Peyer's patch (tissue), 4 donors: ENCODE results near the gene MRPS30. TPM values are rescaled to one million over a fixed set of nuclear protein-coding genes. Genes with fewer than 3 reads are reported as not detected.

Experiments
- DNase-seq, 3 donors: peaks; one replicate each; pipeline ENCODE4 v3.0.0-alpha.2; 2017 to 2019
- H3K27ac ChIP-seq, 4 donors: fragments of 200-600 bp; sonication (generic); one replicate each; pipeline ENCODE4 v1.5.1; 2016 to 2019
- H3K27me3 ChIP-seq, 2 donors: fragments of 200-600 bp; sonication (generic); one replicate each; pipeline ENCODE4 v1.5.1; 2019
- H3K36me3 ChIP-seq, 3 donors: fragments of 200-600 bp; sonication (generic); one replicate each; pipeline ENCODE4 v1.5.1; 2016 to 2019
- H3K4me1 ChIP-seq, 4 donors: fragments of 200-600 bp; sonication (generic); one replicate each; pipeline ENCODE4 v1.5.1; 2016 to 2019
- H3K4me3 ChIP-seq, 4 donors: fragments of 200-600 bp; sonication (generic); 1 replicate in 3 of 4; 2 replicates in 1 of 4; pipeline ENCODE4 v1.5.1; 2016 to 2019; ENCODE audit warnings: mild to moderate bottlenecking in 1 of 4
- H3K9me3 ChIP-seq, 4 donors: fragments of 200-600 bp; sonication (generic); one replicate each; pipeline ENCODE4 v1.5.1; 2016 to 2019; ENCODE audit warnings: mild to moderate bottlenecking in 1 of 4
- CTCF ChIP-seq, 6 experiments: fragments of 450-650 bp in 4 of 6; fragments of 200-600 bp in 2 of 6; sonication (generic) in 1 of 6; IDR thresholded peaks; one replicate each; pipeline ENCODE4 v1.5.1; 2017 to 2019; ENCODE audit warnings: antibody characterized with exemption in 6 of 6, mild to moderate bottlenecking in 3 of 6, moderate library complexity in 1 of 6
- POLR2A ChIP-seq, 2 donors: fragments of 450-650 bp; IDR thresholded peaks; one replicate each; pipeline ENCODE4 v1.5.1; 2017; ENCODE audit warnings: antibody characterized with exemption in 2 of 2, mild to moderate bottlenecking in 2 of 2, moderate library complexity in 2 of 2
- total RNA-seq, 4 donors: library from RNA; depleted of rRNA; stranded (reverse); fragments of >200 nt; gene quantifications; one replicate each; pipeline ENCODE4 v1.1.0, GENCODE V29; 2016

MRPS30 gene
- total RNA-seq, 4 donors from 2014 or later = 61.1 to 75.5 (median 67.2) TPM

- Histone ChIP-seq H3K4me1 (no peaks in the 10 kb centered on the region), H3K27ac (no peak overlapping the region), H3K36me3 (no peaks in the 10 kb centered on the region), H3K4me3 (no peak overlapping the region), H3K9me3 (peaks cover 0 to 8% (median 0%) of the 10 kb centered on the region in 4 donors), H3K27me3 (no peaks in the 10 kb centered on the region)
- TF ChIP-seq CTCF (IDR thresholded peaks at IDR 0.05) (no peak), POLR2A (IDR thresholded peaks at IDR 0.05) (no peak)
- DNase-seq = no peak
Observed at GRCh38 chr5:44842496-44843282, 33.9 kb downstream of the MRPS30 start.

- H3K4me1 ChIP-seq = no peaks in the 10 kb centered on the region
- no peaks in the 10 kb centered on the region for H3K27me3 ChIP-seq
- TF ChIP-seq POLR2A (IDR thresholded peaks at IDR 0.05) (no peak), CTCF (IDR thresholded peaks at IDR 0.05) (no peak)
- no peaks in the 10 kb centered on the region for H3K36me3 ChIP-seq
- no peak overlapping the region for H3K4me3 ChIP-seq
- no peaks in the 10 kb centered on the region for H3K9me3 ChIP-seq
- DNase-seq = no peak
- no peak overlapping the region for H3K27ac ChIP-seq
Observed at GRCh38 chr5:44844744-44845143, 36.0 kb downstream of the MRPS30 start.

GRCh38 chr5:44845777-44846176, 37.0 kb downstream of the MRPS30 start:
- H3K4me1 ChIP-seq = no peaks in the 10 kb centered on the region
- DNase-seq = no peak
- H3K4me3 ChIP-seq = no peak overlapping the region
- H3K27me3 ChIP-seq = no peaks in the 10 kb centered on the region
- no peak overlapping the region for H3K27ac ChIP-seq
- no peaks in the 10 kb centered on the region for H3K36me3 ChIP-seq
- TF ChIP-seq POLR2A (IDR thresholded peaks at IDR 0.05) (no peak), CTCF (IDR thresholded peaks at IDR 0.05) (no peak)
- no peaks in the 10 kb centered on the region for H3K9me3 ChIP-seq

GRCh38 chr5:44847206-44847852, 38.6 kb downstream of the MRPS30 start:
- Histone ChIP-seq H3K36me3 (no peaks in the 10 kb centered on the region), H3K27ac (no peak overlapping the region), H3K4me1 (no peaks in the 10 kb centered on the region), H3K4me3 (no peak overlapping the region), H3K9me3 (no peaks in the 10 kb centered on the region), H3K27me3 (no peaks in the 10 kb centered on the region)
- TF ChIP-seq CTCF (IDR thresholded peaks at IDR 0.05) (no peak), POLR2A (IDR thresholded peaks at IDR 0.05) (no peak)
- DNase-seq = no peak

- DNase-seq = no peak
- no peak overlapping the region for H3K27ac ChIP-seq
- no peak overlapping the region for H3K4me3 ChIP-seq
- H3K9me3 ChIP-seq = no peaks in the 10 kb centered on the region
- no peaks in the 10 kb centered on the region for H3K36me3 ChIP-seq
- no peak for TF ChIP-seq CTCF (IDR thresholded peaks at IDR 0.05)
- TF ChIP-seq POLR2A (IDR thresholded peaks at IDR 0.05) = no peak
- no peaks in the 10 kb centered on the region for H3K27me3 ChIP-seq
- no peaks in the 10 kb centered on the region for H3K4me1 ChIP-seq
Observed at GRCh38 chr5:44860267-44860666, 51.5 kb downstream of the MRPS30 start.
